Limb (tissue), 2 donors: ENCODE data around the gene VSIG10L2.

Experiments used
- DNase-seq, 2 donors: peaks; one replicate each; pipeline ENCODE4 v3.0.0-alpha.2; 2016; ENCODE audit errors: extremely low spot score in 2 of 2

The VSIG10L2 gene

DNA sequence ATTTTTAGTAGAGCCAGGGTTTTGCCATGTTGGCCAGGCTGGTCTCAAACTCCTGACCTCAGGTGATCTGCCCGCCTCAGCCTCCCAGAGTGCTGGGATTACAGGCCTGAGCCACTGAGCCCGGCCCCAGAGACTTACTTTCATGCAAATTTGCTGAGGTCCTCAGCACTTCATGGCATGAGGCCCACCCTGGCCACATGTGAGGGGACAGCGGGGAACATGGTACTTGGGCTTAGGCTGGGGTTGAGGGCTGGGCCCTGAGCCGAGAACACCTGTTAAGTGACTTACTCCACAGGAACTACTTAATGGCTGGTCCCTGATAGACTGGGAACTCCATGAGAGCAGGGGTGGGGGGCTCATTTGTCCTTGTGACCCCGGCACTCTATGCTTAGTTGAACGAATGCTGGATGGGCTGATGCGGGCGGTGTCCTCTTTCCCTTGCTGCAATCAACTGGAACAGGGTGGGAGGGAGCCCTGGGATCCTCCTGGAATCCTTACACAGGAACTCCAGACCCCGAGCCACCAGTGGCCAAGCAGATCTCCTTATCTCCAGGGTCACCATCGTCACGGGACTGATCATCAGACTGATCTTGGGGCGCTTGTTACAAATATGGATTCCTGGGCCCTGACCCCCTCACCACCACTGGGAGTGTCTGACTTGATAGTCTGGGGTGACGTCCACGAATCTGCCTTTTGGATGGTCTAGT is 1.0 kb downstream of the VSIG10L2 start:
- DNase-seq, result peak in 1 of 2 donors; percentile 15

DNA sequence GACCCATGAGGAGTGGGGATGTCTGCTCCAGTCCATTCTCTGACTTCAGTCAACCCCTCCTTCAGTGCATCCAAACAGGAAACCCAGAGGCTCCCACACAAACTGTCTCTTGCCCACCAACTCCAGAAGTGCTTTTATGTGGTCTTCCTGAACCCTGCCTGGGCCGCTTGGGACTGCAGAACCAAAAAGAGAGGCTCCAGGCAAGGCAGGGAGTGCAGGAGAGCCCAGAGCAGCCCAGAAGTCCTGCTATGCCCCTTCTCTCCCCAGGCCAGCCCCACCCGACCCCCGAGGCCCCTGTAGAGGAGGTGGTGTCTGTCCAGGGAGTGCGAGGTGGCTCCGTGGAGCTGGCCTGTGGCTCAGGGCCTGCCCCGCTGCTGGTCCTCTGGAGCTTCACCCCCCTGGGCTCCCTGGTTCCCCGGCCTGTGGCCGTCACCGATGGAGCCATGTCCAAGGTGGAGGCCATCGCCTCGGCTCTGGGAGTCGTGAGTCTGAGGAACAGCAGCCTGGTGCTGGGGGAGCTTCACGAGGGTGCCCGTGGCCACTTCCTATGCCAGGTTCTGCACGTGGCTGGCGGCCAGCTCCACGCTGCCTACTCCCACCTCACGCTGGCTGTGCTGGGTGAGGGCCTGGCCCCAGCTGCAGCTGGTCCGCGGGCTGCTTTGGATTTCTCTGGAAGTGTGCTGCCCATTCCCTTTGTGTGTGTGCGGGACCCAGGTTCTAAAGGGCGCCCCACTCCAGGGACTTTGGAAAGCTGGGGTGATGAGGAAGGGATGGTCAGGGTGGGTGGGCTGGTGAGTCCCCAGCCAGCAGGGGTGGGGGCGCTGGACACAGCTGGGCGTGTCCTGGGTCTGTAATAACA is 1.8 kb downstream of the VSIG10L2 start:
- peak in 1 of 2 donors; percentile 28 for DNase-seq

DNA sequence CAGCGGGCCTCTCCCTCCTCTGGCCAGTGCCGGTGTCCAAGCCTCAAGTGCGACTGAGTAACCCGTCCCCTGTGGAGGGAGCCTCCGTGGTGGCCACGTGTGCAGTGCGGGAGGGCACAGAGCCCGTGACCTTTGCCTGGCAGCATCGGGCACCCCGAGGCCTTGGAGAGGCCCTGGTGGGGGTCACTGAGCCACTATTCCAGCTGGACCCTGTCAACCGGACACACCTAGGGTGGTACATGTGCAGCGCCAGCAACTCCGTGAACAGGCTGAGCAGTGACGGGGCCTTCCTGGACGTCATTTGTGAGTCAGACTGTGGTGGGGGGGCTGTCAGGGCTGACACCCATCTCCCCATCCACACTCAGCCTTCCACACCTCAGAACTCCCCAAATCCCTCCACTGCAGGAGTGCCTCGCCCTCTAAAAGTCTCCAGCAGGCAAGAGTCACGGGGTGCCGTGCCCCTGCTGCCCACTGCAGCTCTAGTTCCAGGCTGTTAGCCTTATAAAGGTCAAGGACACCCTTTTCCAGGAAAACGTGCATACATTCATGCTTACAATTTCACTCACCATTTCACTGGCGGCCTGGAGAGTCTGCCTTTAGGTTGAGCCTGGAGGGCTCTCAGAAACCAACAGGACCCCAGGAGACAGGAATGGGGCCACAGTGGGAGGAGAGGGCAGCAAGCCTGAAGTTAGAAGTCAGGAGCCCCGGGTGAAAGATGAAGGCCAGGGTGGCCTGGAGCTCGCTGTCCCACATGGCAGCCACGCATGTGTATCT is 2.6 kb downstream of the VSIG10L2 start:
- peak in 1 of 2 donors; percentile 25 for DNase-seq

DNA sequence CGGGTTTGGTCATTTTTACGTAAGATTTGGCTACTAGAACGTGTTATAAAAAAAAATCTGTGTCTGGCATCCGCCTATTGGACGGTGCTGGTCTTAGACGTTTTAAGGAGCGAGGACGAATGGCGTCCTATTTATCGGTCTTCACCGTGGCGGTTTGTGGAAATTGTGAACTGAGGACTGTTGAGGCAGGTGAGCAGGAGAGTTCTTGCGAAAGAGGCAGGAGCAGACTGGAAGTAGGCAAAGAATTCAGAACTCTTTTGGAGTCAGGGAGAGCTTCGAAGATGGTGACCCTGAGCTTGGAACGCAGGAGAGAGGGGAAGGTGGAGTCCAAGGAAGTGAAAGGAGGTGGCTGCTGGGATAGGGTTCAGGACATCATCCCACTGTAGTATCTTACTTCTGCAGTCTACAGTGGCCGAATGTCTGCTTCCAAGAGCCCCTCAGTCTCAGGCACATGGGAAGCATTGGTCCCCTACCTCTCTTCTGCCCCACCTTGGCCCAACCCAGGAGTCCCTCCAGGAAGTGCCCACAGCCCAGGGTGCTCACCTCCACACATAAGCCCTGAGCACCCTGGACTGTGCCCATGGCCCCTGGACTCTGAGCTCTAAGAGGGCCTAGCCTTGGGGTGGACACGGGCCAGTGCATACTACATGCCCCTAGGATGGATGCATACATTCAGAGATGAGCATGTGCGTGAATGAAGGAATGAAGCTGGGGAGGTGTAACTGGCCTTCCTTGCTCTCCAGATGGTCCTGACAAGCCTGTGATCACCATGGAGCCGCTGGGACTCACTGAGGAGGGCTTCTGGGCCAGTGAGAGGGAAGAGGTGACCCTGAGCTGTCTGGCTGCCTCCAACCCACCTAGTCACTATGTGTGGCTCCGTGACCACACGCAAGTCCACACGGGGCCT is 3.7 kb downstream of the VSIG10L2 start:
- peak in 1 of 2 donors; percentile 19 for DNase-seq

DNA sequence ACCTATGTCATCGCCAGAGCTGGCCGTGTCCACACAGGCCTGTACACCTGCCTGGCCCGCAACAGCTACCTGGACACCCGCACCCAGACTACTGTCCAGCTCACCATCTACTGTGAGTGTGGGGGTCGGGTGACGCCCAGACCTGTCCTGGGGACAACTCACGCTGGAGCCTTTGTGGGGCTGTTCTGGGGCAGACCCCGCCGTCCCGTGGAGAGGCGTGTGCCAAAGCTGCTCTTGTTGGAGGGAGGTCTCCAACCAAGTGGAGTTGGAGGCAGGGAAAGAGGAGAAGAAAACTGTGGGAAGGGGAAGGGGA is 4.3 kb downstream of the VSIG10L2 start:
- no peak for DNase-seq

DNA sequence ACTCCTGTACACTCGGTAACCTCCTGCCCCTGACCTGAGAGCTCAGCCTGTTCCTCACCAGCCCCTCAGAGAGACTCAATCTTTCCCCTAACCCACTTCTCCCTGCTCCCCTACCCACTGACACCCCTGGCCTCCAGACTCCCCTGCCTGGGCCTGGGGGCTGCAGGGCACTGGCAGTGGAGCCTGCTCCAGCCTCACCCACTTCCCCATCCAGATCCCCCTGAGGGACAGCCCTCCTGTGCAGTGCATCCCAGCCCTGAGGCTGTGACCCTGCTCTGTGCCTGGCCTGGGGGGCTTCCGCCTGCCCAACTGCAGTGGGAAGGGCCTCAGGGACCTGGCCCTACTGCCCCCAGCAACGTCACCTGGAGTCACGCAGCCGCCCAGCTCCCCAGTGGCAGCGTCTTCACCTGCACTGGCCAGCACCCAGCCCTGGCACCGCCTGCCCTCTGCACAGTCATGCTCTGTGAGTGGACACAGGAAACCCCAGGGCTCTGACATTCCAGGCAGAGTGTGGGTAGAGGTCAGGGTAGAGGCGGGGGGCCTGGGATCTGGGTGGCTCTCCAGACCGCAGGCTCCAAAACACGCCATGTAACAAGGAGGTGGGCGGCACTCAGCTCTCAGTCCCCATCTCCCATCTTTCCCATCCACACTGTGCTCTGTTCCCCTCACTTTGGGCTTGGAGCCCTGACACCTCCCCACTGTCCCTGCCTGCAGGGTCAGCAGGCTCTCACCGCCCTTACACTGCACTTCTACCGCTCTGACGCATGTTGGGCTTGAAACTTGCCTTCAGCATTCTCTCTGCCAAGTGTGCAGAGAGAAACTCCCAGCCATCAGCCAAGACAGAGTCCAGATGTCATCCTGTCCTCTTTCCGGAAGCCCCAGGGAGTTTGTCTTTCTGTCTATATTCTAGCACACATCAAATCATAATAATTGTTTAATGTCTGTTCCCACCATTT is 5.1 kb downstream of the VSIG10L2 start:
- peak in 1 of 2 donors; percentile 53 for DNase-seq

DNA sequence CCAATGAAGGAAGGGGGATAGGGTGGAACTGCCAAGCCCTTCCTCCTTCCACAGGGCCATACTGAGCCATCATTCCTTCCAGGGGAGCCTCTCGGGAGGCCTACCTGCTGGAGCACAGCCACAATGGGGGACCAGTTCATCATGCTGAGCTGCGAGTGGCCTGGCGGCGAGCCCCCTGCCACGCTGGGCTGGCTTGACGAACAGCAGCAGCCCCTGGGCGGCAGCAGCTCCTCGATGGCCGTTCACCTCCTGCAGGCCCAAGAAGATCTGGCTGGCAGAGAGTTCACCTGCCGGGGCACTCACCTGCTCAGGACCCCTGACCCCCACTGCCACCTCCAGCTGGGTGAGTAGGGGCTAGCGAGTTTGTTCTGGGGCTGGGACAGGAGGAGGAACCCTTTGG is 5.9 kb downstream of the VSIG10L2 start:
- DNase-seq, result no peak

DNA sequence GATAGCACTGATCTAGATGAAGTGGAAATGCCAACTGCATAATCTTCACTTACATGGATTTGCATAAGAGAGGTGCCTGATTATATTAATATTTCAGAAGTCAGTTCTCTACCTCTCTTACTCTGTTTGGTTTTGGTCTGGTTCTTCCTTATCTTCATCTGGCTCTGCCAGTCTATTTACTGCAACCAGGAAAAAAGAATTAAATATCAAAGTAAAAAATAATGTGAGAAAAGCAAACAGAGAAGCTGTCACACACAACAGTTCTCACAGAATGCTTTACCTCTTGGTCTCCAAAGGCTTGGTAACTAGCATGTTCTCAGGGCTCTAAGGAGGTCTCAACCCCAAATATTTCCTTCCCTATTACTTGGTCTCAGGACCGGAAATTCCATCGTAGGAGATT is 6.7 kb downstream of the VSIG10L2 start:
- DNase-seq, result no peak

DNA sequence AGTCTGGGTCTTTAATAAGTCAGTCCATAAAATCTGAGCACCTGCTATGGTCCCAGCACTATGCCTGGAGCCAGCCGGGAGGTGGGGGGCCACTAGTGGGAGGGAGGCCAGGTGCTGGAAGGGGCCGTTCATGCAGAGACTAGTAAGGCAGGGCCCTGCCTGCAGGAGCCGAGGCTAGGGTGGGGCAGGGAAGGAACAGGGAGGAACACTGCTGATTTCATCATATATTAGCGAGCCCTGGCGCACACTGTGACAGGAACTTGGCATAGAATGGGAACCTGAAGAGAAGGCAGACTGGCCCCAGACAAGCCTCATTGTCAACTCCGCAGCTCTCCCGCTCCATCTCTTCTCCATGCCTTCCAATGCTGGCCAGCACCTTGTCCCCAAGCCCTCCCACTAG is 7.1 kb downstream of the VSIG10L2 start:
- DNase-seq, result peak; percentile 38 to 68

DNA sequence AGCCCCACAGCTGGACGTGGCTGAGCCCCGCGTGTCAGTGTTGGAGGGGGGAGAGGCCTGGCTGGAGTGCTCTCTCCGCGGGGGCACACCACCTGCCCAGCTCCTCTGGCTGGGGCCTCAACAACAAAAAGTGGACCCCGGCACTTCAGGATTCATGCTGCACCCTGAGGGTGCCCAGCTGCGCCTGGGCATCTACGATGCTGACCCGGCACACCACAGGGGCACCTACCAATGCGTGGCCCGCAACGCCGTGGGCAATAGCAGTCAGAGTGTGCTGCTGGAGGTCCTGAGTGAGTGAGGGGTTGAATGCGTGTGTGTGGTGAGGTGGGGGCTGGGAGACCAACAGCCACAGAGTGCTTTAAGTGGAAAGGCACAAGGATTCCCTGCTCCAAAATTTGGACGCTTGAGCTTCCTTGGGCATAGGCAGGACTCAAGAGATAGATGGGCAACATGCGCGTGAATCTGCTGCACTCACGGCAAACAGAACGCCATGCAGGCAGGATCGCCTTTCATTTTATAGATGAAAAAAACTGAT is 7.6 kb downstream of the VSIG10L2 start:
- no peak for DNase-seq

DNA sequence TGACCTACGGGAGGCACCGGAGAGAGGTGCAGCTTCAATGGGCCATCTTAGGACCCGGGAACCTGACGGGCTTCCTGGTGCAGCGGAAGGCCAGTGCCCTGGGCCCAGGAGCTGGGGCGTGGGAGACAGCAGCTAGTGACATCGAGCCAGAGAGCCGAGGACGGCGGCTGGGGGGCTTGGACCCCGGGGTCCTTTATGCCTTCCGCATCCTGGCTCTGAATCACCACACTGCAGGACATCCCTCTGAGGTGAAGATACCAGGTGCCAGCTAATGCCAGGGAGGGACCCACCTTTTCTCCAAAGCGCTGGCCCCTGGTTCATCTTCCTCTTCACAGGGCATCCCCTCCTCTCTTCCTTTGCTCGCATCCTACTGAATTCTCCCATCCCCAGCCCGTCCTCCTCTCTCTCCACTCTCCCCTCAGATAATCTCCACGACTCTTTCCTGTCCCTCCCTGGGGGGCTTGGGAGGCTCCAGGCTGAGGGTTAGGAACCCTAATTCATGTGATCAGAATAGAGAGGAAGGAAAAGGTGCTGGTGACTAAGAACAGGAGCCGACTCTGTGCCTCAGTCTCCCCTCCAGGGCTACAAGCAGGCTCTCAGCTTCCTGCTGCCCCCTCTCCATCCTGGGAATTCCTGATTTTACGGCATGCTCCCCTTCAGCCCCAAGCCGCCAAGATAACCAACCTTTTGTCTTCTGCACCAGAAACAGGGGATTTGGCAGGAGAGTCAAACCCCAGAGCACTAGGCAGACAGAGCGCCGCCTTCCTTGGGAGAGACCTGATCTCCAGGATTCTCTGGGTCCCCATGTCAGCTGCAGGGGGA is 8.5 kb downstream of the VSIG10L2 start:
- no peak for DNase-seq

DNA sequence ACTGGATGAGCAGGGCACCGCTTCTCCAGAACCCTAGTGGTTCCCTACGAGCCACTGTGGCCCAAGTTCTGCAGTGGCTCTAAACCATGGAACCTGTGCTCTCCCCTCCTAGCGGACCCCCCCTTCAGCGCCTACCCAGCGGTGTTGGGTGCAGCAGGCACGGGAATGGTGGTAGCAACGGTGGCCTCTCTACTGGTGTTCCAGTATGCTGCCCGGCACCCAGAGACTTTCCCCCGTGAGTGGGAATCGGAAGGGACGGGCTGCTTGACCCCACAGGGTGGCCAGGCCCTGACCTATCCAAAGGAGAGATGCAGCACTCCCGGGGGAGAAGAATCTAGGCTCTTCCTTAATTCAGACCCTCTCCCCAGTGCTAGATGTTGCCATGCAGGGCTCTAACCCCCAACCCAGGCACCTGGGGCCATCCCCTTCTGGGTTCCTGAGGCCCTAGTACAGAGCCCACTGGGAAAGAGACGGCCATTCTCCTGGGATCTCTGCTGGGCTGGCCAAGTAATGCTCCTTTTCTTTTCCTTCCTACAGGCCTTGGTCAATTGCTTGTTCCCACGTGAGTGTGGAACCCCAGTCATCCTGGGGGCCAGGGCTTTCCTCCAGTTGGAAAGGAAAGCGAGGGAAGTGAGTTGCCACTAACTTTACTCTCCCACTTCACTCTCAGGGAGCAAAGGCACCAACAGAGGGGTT is 9.2 kb downstream of the VSIG10L2 start:
- DNase-seq, result no peak

DNA sequence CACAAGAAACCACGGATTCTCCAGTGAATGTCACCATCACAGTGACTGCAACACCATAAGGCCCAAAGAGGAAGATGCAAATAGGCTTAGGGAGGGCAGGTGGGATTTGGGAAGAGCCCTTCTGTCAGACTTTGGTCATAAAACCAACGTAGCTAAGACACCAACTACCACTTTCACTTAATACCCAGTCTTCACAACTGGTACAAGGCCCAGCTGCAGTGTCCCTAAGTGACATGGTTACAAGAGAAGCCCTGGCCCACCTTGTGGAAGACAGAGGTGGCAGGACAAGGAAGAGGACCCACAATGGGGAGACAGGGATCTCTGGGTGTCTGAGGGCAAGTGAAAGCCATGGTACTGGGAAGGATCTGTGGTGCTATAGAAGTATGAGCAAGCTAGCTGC is 10.0 kb downstream of the VSIG10L2 start:
- no peak for DNase-seq

DNA sequence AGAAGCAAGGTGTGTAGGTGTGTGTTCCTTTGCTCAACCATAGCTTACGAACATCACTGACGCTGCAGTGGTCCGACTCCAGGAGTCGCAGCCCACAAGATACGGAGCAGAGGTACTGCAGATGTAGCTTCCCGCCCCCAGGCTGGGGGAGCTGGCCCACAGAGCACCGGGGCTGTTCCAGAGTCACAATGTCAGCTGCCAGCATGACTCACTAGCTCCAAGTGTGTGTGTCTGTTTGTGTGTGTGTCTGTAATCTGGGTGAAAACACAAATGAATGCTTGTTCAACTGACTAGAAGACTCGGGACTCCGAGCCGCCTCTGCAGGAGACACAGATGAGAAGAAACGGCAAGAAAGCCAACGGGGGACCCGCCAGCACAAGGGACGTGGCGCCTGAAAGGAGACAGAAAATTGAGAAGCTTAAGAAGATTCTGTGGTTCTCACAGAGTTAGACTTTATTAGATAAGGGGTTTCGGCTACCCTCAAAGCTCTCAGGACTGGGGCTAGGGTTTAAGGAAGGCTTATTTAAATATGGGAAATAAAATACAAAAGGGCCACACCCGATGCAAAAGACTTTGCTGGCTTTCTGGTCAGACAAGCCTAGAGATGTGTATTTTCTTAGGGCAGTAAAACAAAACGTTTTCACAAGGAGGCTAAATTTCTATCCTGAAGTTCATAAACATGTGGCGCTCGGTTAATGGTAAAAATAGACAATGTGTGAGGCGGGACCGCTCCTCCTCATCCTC is 10.7 kb downstream of the VSIG10L2 start:
- DNase-seq, result no peak

DNA sequence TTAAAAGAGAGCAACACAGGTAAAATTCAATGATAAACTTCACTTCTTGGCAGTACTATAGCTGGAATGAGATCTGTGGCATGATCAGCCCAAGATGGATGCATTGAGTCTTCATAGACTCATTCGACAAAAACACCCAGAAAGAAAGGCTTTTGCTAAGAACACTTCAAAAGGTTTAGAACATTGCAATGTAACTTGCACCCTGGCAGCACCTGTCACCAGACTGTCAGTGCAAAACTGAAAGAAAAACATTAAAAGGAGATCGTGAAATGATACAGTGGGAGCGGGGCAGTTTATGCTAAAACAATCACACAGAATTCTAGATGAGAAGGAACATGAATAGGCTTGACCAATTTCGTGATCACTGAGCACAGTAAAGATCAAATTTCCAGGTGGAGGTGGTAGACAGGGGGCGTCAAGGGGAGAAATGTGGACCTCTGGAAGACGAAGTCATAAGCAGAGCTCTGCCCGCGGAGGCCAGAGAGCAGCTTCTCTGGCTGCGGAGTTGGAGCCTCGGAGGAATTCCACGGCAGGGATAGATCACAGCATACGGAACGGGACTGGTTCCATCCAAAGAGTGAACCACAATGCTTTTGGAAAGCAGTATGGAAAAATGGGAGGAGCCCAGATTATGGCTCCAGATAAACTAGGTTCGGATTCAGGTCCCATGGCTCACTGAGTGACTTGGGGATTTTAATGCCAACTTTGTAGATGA is 11.9 kb downstream of the VSIG10L2 start:
- DNase-seq, result no peak

DNA sequence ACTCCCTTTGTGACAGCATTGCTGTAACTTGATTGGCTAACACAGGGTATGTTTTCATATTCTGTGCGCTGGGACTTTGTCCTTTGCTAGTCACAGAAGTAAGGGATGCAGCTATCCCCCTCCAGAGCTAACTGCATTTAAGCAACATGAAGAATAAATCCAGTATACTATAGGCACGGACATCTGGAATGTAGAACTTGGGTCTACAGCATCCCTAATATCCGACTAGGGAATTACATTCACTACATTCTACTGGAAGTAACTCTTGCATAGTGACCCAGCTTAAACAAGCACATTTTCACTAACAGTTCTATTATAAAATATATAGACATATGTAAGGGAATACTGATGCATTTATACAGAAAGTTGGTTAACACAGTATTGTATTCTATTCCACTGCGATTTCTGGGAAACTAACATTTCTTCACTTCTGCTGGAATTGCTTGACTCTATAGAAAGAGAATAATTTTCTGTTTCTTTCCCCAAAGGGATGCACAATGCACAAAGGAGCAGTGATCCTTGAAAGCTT is 13.1 kb downstream of the VSIG10L2 start:
- DNase-seq, result no peak

DNA sequence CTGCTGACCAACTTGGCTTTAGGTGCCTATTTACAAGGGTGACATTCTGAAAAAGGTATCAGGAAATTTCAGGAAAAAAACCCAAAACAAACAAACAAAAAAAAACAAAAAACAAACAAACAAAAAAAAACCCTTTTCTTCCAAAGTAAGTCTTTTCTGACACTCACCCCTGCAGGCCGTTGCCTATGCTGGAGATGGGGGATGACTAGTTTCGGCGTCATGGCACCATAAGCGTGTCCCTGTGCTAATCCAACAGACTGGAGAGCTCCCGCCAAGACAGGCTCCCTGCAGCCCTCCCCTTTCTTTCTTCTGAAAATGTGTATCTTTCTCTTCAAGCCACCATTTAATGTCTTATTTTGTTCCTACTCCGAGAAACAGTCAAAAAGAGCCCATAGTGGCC is 13.7 kb downstream of the VSIG10L2 start:
- DNase-seq, result no peak
